ENCODE measurements around the gene RDH8. TPM values are rescaled to one million over a fixed set of nuclear protein-coding genes. Genes with fewer than 3 reads are reported as not detected.

Gene RDH8
- total RNA-seq, 1 experiment from 2014 or later: not detected

DNA sequence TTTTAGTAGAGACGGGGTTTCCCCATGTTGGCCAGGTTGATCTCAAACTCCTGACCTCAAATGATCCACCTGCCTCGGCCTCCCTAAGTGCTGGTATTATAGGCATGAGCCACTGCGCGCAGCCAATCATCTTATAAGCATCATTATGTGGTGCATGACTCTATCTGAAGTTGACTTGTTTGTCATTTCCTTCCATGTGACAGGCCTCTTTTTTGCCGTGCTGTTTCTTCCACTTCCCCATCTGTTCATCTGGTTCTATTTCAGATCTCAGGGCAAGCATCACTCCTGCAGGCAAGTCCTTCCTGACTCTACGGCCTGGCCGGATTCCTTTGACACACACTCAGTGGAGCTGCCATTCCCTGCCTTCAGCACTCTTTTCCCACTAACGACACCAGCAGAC, 18.2 kb upstream of the RDH8 start:
- Histone ChIP-seq H2BK20ac (ENCODE audit: low read depth, low read length, poor library complexity, severe bottlenecking) (no peak overlapping the region), H3K4me1 (ENCODE audit: insufficient read depth, low read length) (no peaks in the 10 kb centered on the region), H3K56ac (ENCODE audit: insufficient read length, low read depth, low read length) (no peak overlapping the region), H2BK12ac (ENCODE audit: insufficient read length, low read depth, low read length) (no peak overlapping the region), H3K27ac (ENCODE audit: insufficient read length, low read depth, low read length) (no peak overlapping the region), H3K9me3 (ENCODE audit: control insufficient read depth, low read depth, low read length) (no peaks in the 10 kb centered on the region), H3T11ph (ENCODE audit: low read length) (no peak overlapping the region), H4K8ac (replicated peaks; ENCODE audit: insufficient read length, low read depth, low read length) (no peak overlapping the region), H3K79me1 (ENCODE audit: insufficient read depth, low read depth, low read length, poor library complexity, severe bottlenecking) (no peaks in the 10 kb centered on the region), H2BK5ac (ENCODE audit: insufficient read length, low read length) (no peak overlapping the region), H3K4ac (ENCODE audit: low read depth, low read length) (no peak overlapping the region), H2BK15ac (ENCODE audit: low read depth, low read length) (no peak overlapping the region), H4K91ac (ENCODE audit: insufficient read length, low read depth, low read length) (no peak overlapping the region), H4K5ac (ENCODE audit: insufficient read length, low read depth, low read length) (no peak overlapping the region), H3K79me2 (ENCODE audit: insufficient read depth, low read length) (no peaks in the 10 kb centered on the region), H2AFZ (ENCODE audit: low read length) (no peak overlapping the region), H2AK5ac (ENCODE audit: insufficient read length, low read length) (no peak overlapping the region), H4K20me1 (ENCODE audit: control insufficient read depth, insufficient read depth, insufficient read length) (no peaks in the 10 kb centered on the region), H3K14ac (ENCODE audit: insufficient read depth, low read length) (no peak overlapping the region), H3K4me2 (ENCODE audit: insufficient read depth, insufficient read length, low read length) (no peak overlapping the region), H3K23me2 (ENCODE audit: insufficient read length, low read depth, low read length, poor library complexity, severe bottlenecking) (no peaks in the 10 kb centered on the region), H3K9ac (ENCODE audit: extremely low read depth, insufficient read length, low read length) (no peak overlapping the region), H3K27me3 (ENCODE audit: insufficient read depth, low read length) (no peaks in the 10 kb centered on the region), H3K18ac (ENCODE audit: insufficient read length, low read depth, low read length) (no peak overlapping the region), H2BK120ac (ENCODE audit: low read depth, low read length, poor library complexity, severe bottlenecking) (no peak overlapping the region), H3K23ac (ENCODE audit: insufficient read length, low read depth, low read length) (no peak overlapping the region)
- DNase-seq: no peak
- no CpG with 5 or more reads among the region's 8 CpGs for WGBS (ENCODE audit: extremely low coverage, insufficient read length, low lambda C conversion rate)
- Mint-ChIP-seq H3K36me3 (ENCODE audit: insufficient read depth in 1 of 3, low read depth in 3 of 3) (no peaks in the 10 kb centered on the region), H3K27ac (no peak overlapping the region; a peak in 1 of 7 replicates), H3K9me3 (no peaks in the 10 kb centered on the region), H3K27me3 (ENCODE audit: low read depth) (peaks cover 24% of the 10 kb centered on the region), H3K4me3 (no peak overlapping the region), H3K4me1 (peaks cover 3 to 6% of the 10 kb centered on the region in 2 experiments; a peak in 3 of 4 replicates)
- TF ChIP-seq, protein P1, sequence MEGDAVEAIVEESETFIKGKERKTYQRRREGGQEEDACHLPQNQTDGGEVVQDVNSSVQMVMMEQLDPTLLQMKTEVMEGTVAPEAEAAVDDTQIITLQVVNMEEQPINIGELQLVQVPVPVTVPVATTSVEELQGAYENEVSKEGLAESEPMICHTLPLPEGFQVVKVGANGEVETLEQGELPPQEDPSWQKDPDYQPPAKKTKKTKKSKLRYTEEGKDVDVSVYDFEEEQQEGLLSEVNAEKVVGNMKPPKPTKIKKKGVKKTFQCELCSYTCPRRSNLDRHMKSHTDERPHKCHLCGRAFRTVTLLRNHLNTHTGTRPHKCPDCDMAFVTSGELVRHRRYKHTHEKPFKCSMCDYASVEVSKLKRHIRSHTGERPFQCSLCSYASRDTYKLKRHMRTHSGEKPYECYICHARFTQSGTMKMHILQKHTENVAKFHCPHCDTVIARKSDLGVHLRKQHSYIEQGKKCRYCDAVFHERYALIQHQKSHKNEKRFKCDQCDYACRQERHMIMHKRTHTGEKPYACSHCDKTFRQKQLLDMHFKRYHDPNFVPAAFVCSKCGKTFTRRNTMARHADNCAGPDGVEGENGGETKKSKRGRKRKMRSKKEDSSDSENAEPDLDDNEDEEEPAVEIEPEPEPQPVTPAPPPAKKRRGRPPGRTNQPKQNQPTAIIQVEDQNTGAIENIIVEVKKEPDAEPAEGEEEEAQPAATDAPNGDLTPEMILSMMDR (conservative IDR thresholded peaks at IDR 0.05): no peak
